Liver (tissue), 9 donors: ENCODE measurements around the gene PRMT9. TPM values are rescaled to one million over a fixed set of nuclear protein-coding genes. Genes with fewer than 3 reads are reported as not detected.

Experiments
- DNase-seq: peaks from one replicate; pipeline ENCODE4 v3.0.0-alpha.2; 2017; ENCODE audit warnings: low spot score
- H3K27ac ChIP-seq, 2 donors: one replicate each; pipeline ENCODE4 v1.7.0; 2013; ENCODE audit warnings: inconsistent platforms in 2 of 2, low read length in 2 of 2, control low read depth in 1 of 2, low read depth in 1 of 2, mild to moderate bottlenecking in 1 of 2
- H3K27me3 ChIP-seq, 4 donors: one replicate each; pipeline versions ENCODE4 v1.6.1 to v1.7.0; 2013; ENCODE audit warnings: low read length in 3 of 4, inconsistent platforms in 1 of 4, mild to moderate bottlenecking in 1 of 4, moderate library complexity in 1 of 4; ENCODE audit not compliant: control insufficient read depth in 4 of 4, insufficient read depth in 4 of 4
- H3K36me3 ChIP-seq, 4 donors: one replicate each; pipeline versions ENCODE4 v1.6.1 to v1.7.0; 2013; ENCODE audit warnings: low read length in 3 of 4, mild to moderate bottlenecking in 3 of 4, low read depth in 1 of 4, moderate library complexity in 1 of 4; ENCODE audit not compliant: control insufficient read depth in 4 of 4, insufficient read depth in 3 of 4
- H3K4me1 ChIP-seq, 4 donors: one replicate each; pipeline versions ENCODE4 v1.6.1 to v1.7.0; 2013; ENCODE audit warnings: low read length in 3 of 4, mild to moderate bottlenecking in 3 of 4, moderate library complexity in 1 of 4; ENCODE audit not compliant: control insufficient read depth in 4 of 4, insufficient read depth in 4 of 4
- H3K4me3 ChIP-seq, 3 donors: one replicate each; pipeline versions ENCODE4 v1.6.1 to v1.7.0; 2013; ENCODE audit warnings: low read length in 3 of 3, control low read depth in 1 of 3, low read depth in 1 of 3, mild to moderate bottlenecking in 1 of 3
- H3K9ac ChIP-seq, 2 donors: one replicate each; pipeline ENCODE4 v1.7.0; 2013; ENCODE audit warnings: low read length in 2 of 2, mild to moderate bottlenecking in 2 of 2, moderate library complexity in 2 of 2, control low read depth in 1 of 2, low read depth in 1 of 2
- H3K9me3 ChIP-seq, 4 donors: one replicate each; pipeline versions ENCODE4 v1.6.1 to v1.7.0; 2013; ENCODE audit warnings: low read length in 3 of 4; ENCODE audit not compliant: control insufficient read depth in 4 of 4
- ATF3 ChIP-seq: IDR thresholded peaks from 2 replicates; pipeline ENCODE4 v1.6.1; 2016; ENCODE audit warnings: antibody characterized with exemption
- CTCF ChIP-seq: fragments of 150-350 bp; IDR thresholded peaks from 2 replicates; pipeline ENCODE4 v1.5.1; 2017; ENCODE audit warnings: improper control_type of control experiment, low read depth, low read length; ENCODE audit not compliant: missing input control
- EGR1 ChIP-seq, 2 donors: IDR thresholded peaks; 2 replicates each; pipeline ENCODE4 v1.6.1; 2016 to 2018; ENCODE audit warnings: antibody characterized with exemption in 2 of 2, low read depth in 2 of 2
- FOXA1 ChIP-seq: IDR thresholded peaks from 2 replicates; pipeline ENCODE4 v1.6.1; 2016; ENCODE audit warnings: antibody characterized with exemption
- FOXA2 ChIP-seq: IDR thresholded peaks from 2 replicates; pipeline ENCODE4 v1.6.1; 2016; ENCODE audit warnings: antibody characterized with exemption
- GABPA ChIP-seq, 2 donors: IDR thresholded peaks in 1 of 2; conservative IDR thresholded peaks in 1 of 2; 2 replicates each; pipeline ENCODE4 v1.6.1; 2016; ENCODE audit warnings: antibody characterized with exemption in 2 of 2, mild to moderate bottlenecking in 1 of 2, moderate library complexity in 1 of 2
- HNF4A ChIP-seq, 2 donors: conservative IDR thresholded peaks; 2 replicates each; pipeline ENCODE4 v1.6.1; 2016; ENCODE audit warnings: antibody characterized with exemption in 2 of 2, mild to moderate bottlenecking in 2 of 2
- HNF4G ChIP-seq: IDR thresholded peaks from 2 replicates; pipeline ENCODE4 v1.6.1; 2016; ENCODE audit warnings: antibody characterized with exemption
- JUND ChIP-seq, 2 donors: IDR thresholded peaks; 2 replicates each; pipeline ENCODE4 v1.6.1; 2016; ENCODE audit warnings: antibody characterized with exemption in 2 of 2
- NR2F2 ChIP-seq: IDR thresholded peaks from 2 replicates; pipeline ENCODE4 v1.6.1; 2016; ENCODE audit warnings: antibody characterized with exemption
- RAD21 ChIP-seq, 2 donors: IDR thresholded peaks; 2 replicates each; pipeline ENCODE4 v1.6.1; 2016; ENCODE audit warnings: antibody characterized with exemption in 2 of 2, mild to moderate bottlenecking in 2 of 2
- REST ChIP-seq: IDR thresholded peaks from 2 replicates; pipeline ENCODE4 v1.6.1; 2016; ENCODE audit warnings: antibody characterized with exemption, mild to moderate bottlenecking
- RXRA ChIP-seq, 2 donors: IDR thresholded peaks; 2 replicates each; pipeline ENCODE4 v1.6.1; 2017 to 2018; ENCODE audit warnings: antibody characterized with exemption in 2 of 2, mild to moderate bottlenecking in 1 of 2
- SP1 ChIP-seq: IDR thresholded peaks from 2 replicates; pipeline ENCODE4 v1.6.1; 2018; ENCODE audit warnings: antibody characterized with exemption, mild to moderate bottlenecking
- TAF1 ChIP-seq: conservative IDR thresholded peaks from 2 replicates; pipeline ENCODE4 v1.6.1; 2016; ENCODE audit warnings: antibody characterized with exemption, mild to moderate bottlenecking
- YY1 ChIP-seq: IDR thresholded peaks from 2 replicates; pipeline ENCODE4 v1.6.1; 2016; ENCODE audit warnings: antibody characterized with exemption, mild to moderate bottlenecking
- WGBS: extraction: QIAGEN DNeasy Blood & Tissue Kit; methylation state at CpG from one replicate; pipeline ENCODE4 v1.1.7; 2013; 5-methylcytosine and 5-hydroxymethylcytosine counted together
- polyA plus RNA-seq, 2 donors: library from polyadenylated mRNA; stranded (reverse) in 1 of 2; unstranded in 1 of 2; fragments of 200-250 nt in 1 of 2; fragments of >200 nt in 1 of 2; fragmentation: Nextera tagmentation in 1 of 2; extraction: Ambion mirVana in 1 of 2; gene quantifications; one replicate each; pipeline versions ENCODE4 v1.2.1 to v1.2.3, GENCODE V29; 2013 to 2015
- total RNA-seq, 2 donors: library from RNA; depleted of rRNA; stranded (reverse); fragments of >200 nt; gene quantifications; one replicate each; pipeline ENCODE4 v1.2.3, GENCODE V29; 2014
- TF ChIP-seq, protein P1 (sequence below): IDR thresholded peaks from 2 replicates; pipeline ENCODE4 v1.6.1; 2016; ENCODE audit warnings: antibody characterized with exemption
- TF ChIP-seq, protein P2 (sequence below): IDR thresholded peaks from 2 replicates; pipeline ENCODE4 v1.6.1; 2016; ENCODE audit warnings: antibody characterized with exemption
- donor health status: healthy.
- donor health status: healthy.
- donor health status: healthy.
- donor health status: healthy.
- donor health status: healthy.

The PRMT9 gene
- total and polyA plus RNA-seq, 4 donors: 2.4 to 8.5 (median 5.7) TPM

GRCh38 chr4:147640331-147640730 is 43.6 kb downstream of the PRMT9 start:
- Histone ChIP-seq H3K9me3 (no peaks in the 10 kb centered on the region), H3K27ac (no peak overlapping the region), H3K27me3 (no peaks in the 10 kb centered on the region), H3K9ac (no peak overlapping the region), H3K36me3 (peaks cover 0 to 28% (median 24%) of the 10 kb centered on the region in 4 donors), H3K4me3 (no peak overlapping the region), H3K4me1 (no peaks in the 10 kb centered on the region)
- no peak for DNase-seq
- TF ChIP-seq TAF1: no peak
- no peak for TF ChIP-seq RAD21 (IDR thresholded peaks at IDR 0.05)
- TF ChIP-seq GABPA (IDR thresholded peaks at IDR 0.05 in 1 of 2, conservative IDR thresholded peaks at IDR 0.05 in 1 of 2): no peak
- TF ChIP-seq NR2F2: no peak
- TF ChIP-seq, protein P1, sequence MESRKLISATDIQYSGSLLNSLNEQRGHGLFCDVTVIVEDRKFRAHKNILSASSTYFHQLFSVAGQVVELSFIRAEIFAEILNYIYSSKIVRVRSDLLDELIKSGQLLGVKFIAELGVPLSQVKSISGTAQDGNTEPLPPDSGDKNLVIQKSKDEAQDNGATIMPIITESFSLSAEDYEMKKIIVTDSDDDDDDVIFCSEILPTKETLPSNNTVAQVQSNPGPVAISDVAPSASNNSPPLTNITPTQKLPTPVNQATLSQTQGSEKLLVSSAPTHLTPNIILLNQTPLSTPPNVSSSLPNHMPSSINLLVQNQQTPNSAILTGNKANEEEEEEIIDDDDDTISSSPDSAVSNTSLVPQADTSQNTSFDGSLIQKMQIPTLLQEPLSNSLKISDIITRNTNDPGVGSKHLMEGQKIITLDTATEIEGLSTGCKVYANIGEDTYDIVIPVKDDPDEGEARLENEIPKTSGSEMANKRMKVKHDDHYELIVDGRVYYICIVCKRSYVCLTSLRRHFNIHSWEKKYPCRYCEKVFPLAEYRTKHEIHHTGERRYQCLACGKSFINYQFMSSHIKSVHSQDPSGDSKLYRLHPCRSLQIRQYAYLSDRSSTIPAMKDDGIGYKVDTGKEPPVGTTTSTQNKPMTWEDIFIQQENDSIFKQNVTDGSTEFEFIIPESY: no peak
- TF ChIP-seq, protein P2, sequence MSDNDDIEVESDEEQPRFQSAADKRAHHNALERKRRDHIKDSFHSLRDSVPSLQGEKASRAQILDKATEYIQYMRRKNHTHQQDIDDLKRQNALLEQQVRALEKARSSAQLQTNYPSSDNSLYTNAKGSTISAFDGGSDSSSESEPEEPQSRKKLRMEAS: no peak
- WGBS: 94% methylated on average over 1 of the region's 1 CpG

DNA sequence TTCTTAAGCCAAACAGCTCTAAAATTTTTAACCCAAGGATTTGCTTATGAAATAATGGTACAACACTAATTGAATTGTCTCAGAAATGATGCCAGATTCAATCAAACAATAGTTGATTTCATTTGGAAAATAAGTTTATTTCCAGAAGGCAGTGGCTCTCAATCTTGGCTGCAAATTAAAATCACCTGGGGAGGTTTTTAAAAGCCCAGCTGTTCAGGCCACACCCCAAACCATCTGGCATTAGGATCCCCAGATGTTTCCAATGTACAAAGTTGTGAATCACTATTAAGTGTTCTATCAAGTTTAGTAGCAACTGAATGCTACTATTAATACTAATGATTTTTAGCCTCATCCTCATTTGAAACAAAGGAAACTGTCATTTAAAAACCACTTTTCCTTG is 44.6 kb downstream of the PRMT9 start:
- Histone ChIP-seq H3K4me1 (no peaks in the 10 kb centered on the region), H3K4me3 (no peak overlapping the region), H3K9ac (no peak overlapping the region), H3K36me3 (peaks cover 2 to 35% (median 28%) of the 10 kb centered on the region in 4 donors), H3K9me3 (no peaks in the 10 kb centered on the region), H3K27ac (no peak overlapping the region), H3K27me3 (no peaks in the 10 kb centered on the region)
- DNase-seq: no peak
- TF ChIP-seq REST (no peak), FOXA2 (no peak), NR2F2 (no peak), JUND (IDR thresholded peaks at IDR 0.05) (no peak), TAF1 (no peak), EGR1 (IDR thresholded peaks at IDR 0.05; ENCODE audit: low read depth in 2 of 2) (no peak), GABPA (IDR thresholded peaks at IDR 0.05 in 1 of 2, conservative IDR thresholded peaks at IDR 0.05 in 1 of 2) (no peak), YY1 (no peak), CTCF (no peak), HNF4A (conservative IDR thresholded peaks at IDR 0.05) (no peak), SP1 (no peak), FOXA1 (no peak), RXRA (IDR thresholded peaks at IDR 0.05) (no peak), HNF4G (no peak), RAD21 (IDR thresholded peaks at IDR 0.05) (no peak), ATF3 (no peak)
- TF ChIP-seq, protein P1: no peak
- TF ChIP-seq, protein P2: no peak
